Measurements from ENCODE around the gene NUAK2.

DNA sequence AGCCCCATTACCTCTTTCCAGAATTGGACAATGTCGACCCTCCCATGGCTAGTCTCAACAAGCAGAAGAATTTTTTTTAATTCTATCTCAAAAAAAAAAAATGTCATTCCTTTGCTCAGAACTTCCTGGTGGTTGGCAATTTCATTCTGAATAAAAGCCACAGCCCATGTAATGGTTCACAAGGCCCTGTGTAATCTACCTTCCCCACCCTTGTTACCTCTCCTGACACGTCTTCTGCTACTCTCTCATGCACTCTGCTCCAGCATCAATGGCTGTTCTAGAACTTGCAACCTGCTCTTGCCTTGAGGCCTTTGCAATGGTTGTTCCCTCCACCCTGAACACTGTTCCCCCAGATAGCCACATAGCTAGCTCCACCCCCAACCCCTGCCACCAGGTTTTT is 25.4 kb downstream of the NUAK2 start:
- TF ChIP-seq, protein P1, sequence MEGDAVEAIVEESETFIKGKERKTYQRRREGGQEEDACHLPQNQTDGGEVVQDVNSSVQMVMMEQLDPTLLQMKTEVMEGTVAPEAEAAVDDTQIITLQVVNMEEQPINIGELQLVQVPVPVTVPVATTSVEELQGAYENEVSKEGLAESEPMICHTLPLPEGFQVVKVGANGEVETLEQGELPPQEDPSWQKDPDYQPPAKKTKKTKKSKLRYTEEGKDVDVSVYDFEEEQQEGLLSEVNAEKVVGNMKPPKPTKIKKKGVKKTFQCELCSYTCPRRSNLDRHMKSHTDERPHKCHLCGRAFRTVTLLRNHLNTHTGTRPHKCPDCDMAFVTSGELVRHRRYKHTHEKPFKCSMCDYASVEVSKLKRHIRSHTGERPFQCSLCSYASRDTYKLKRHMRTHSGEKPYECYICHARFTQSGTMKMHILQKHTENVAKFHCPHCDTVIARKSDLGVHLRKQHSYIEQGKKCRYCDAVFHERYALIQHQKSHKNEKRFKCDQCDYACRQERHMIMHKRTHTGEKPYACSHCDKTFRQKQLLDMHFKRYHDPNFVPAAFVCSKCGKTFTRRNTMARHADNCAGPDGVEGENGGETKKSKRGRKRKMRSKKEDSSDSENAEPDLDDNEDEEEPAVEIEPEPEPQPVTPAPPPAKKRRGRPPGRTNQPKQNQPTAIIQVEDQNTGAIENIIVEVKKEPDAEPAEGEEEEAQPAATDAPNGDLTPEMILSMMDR (conservative IDR thresholded peaks at IDR 0.05; ENCODE audit: low read depth, low read length), result no peak
- TF ChIP-seq RCOR1 (IDR thresholded peaks at IDR 0.05; ENCODE audit: insufficient replicate concordance, low read length) (no peak), CHD1 (IDR thresholded peaks at IDR 0.05; ENCODE audit: low read depth, low read length) (no peak), RAD21 (IDR thresholded peaks at IDR 0.05; ENCODE audit: low read length) (no peak), BHLHE40 (IDR thresholded peaks at IDR 0.05; ENCODE audit: low read depth, low read length) (no peak), MAZ (IDR thresholded peaks at IDR 0.05; ENCODE audit: borderline replicate concordance, low read depth, low read length) (no peak), NFE2L2 (IDR thresholded peaks at IDR 0.05; ENCODE audit: low read depth, low read length) (no peak), FOS (IDR thresholded peaks at IDR 0.05; ENCODE audit: low read depth, low read length) (no peak), POLR2A (IDR thresholded peaks at IDR 0.05; ENCODE audit: low read depth, low read length) (no peak), MAFK (IDR thresholded peaks at IDR 0.05; ENCODE audit: low read depth, low read length) (no peak)
